CD14-positive monocyte (primary cell): Measurements from ENCODE around the gene CNTNAP1. TPM values are rescaled to one million over a fixed set of nuclear protein-coding genes. Genes with fewer than 3 reads are reported as not detected.

ENCODE experiments used
- DNase-seq, 3 donors: peaks; one replicate each; pipeline ENCODE4 v3.0.0-alpha.2; 2011 to 2022
- H2AFZ ChIP-seq: 2 replicates; pipeline ENCODE4 v1.6.0; 2012; ENCODE audit warnings: mild to moderate bottlenecking, low read depth, low read length, inconsistent platforms; ENCODE audit not compliant: insufficient read depth, poor library complexity, severe bottlenecking
- H3K27ac ChIP-seq, 2 donors: 1 replicate in 1 of 2; 2 replicates in 1 of 2; pipeline ENCODE4 v1.5.1; 2012 to 2013; ENCODE audit warnings: low read length in 2 of 2, control low read depth in 1 of 2, inconsistent platforms in 1 of 2, low read depth in 1 of 2, mild to moderate bottlenecking in 1 of 2
- H3K27me3 ChIP-seq, 2 donors: one replicate each; pipeline versions ENCODE4 v1.6.0 to v1.6.1; 2011 to 2013; ENCODE audit warnings: low read length in 2 of 2; ENCODE audit not compliant: control insufficient read depth in 2 of 2, insufficient read depth in 2 of 2
- H3K36me3 ChIP-seq, 2 donors: replicated peaks in 1 of 2; 1 replicate in 1 of 2; 2 replicates in 1 of 2; pipeline versions ENCODE4 v1.5.1 to v1.6.1; 2012 to 2013; ENCODE audit warnings: low read length in 2 of 2, control low read depth in 1 of 2, inconsistent platforms in 1 of 2, mild to moderate bottlenecking in 1 of 2; ENCODE audit not compliant: insufficient read depth in 2 of 2, control insufficient read depth in 1 of 2
- H3K4me1 ChIP-seq, 2 donors: 1 replicate in 1 of 2; 2 replicates in 1 of 2; pipeline versions ENCODE4 v1.5.1 to v1.6.1; 2012 to 2013; ENCODE audit warnings: low read length in 2 of 2, control low read depth in 1 of 2, inconsistent platforms in 1 of 2, mild to moderate bottlenecking in 1 of 2, moderate library complexity in 1 of 2; ENCODE audit not compliant: insufficient read depth in 2 of 2, control insufficient read depth in 1 of 2
- H3K4me2 ChIP-seq: replicated peaks from 2 replicates; pipeline ENCODE3; 2012; ENCODE audit warnings: low read length, moderate library complexity, mild to moderate bottlenecking; ENCODE audit not compliant: poor library complexity, severe bottlenecking; ENCODE audit errors: extremely low read depth
- H3K4me3 ChIP-seq, 3 experiments: fragments of 200-600 bp in 1 of 3; sonication (generic) in 1 of 3; replicated peaks in 1 of 3; 1 replicate in 2 of 3; 2 replicates in 1 of 3; pipeline ENCODE4 v1.5.1; 2011 to 2013; ENCODE audit warnings: low read length in 3 of 3, mild to moderate bottlenecking in 3 of 3, control low read depth in 2 of 3, low read depth in 2 of 3, inconsistent platforms in 1 of 3, moderate library complexity in 1 of 3
- H3K79me2 ChIP-seq: 2 replicates; pipeline ENCODE4 v1.6.0; 2012; ENCODE audit warnings: mild to moderate bottlenecking, control low read depth, inconsistent platforms, low read length, moderate library complexity; ENCODE audit not compliant: insufficient read depth
- H3K9ac ChIP-seq: 2 replicates; pipeline ENCODE4 v1.6.0; 2017; ENCODE audit warnings: low read length, mild to moderate bottlenecking; ENCODE audit not compliant: insufficient read depth, poor library complexity, severe bottlenecking
- H3K9me3 ChIP-seq, 2 donors: replicated peaks in 1 of 2; 1 replicate in 1 of 2; 2 replicates in 1 of 2; pipeline versions ENCODE4 v1.5.1 to v1.6.1; 2012 to 2013; ENCODE audit warnings: low read length in 2 of 2, control low read depth in 1 of 2; ENCODE audit not compliant: control insufficient read depth in 1 of 2, insufficient read depth in 1 of 2
- H4K20me1 ChIP-seq: 2 replicates; pipeline ENCODE4 v1.6.0; 2012; ENCODE audit warnings: mild to moderate bottlenecking, low read length, control low read depth, moderate library complexity; ENCODE audit not compliant: insufficient read depth
- H3K27ac Mint-ChIP-seq, 7 donors: one replicate each; pipeline ENCODE4 v1.8.0; 2020; ENCODE audit warnings: mild to moderate bottlenecking in 7 of 7, mixed read lengths in 7 of 7, moderate library complexity in 6 of 7, inconsistent platforms in 2 of 7
- H3K27me3 Mint-ChIP-seq, 3 donors: one replicate each; pipeline ENCODE4 v1.8.0; 2021 to 2022; ENCODE audit warnings: low read depth in 3 of 3, mild to moderate bottlenecking in 3 of 3, mixed read lengths in 3 of 3, moderate library complexity in 3 of 3, inconsistent platforms in 1 of 3
- H3K36me3 Mint-ChIP-seq, 2 donors: one replicate each; pipeline ENCODE4 v1.8.0; 2020; ENCODE audit warnings: mixed read lengths in 2 of 2, inconsistent platforms in 1 of 2, mild to moderate bottlenecking in 1 of 2
- H3K4me1 Mint-ChIP-seq: one replicate; pipeline ENCODE4 v1.8.0; 2020; ENCODE audit warnings: mild to moderate bottlenecking, mixed read lengths
- H3K4me3 Mint-ChIP-seq, 2 donors: one replicate each; pipeline ENCODE4 v1.8.0; 2020; ENCODE audit warnings: mild to moderate bottlenecking in 2 of 2, mixed read lengths in 2 of 2, moderate library complexity in 1 of 2
- H3K9me3 Mint-ChIP-seq, 7 donors: one replicate each; pipeline ENCODE4 v1.8.0; 2020 to 2022; ENCODE audit warnings: mixed read lengths in 7 of 7, mild to moderate bottlenecking in 6 of 7, moderate library complexity in 6 of 7, inconsistent platforms in 2 of 7
- WGBS: methylation state at CpG from one replicate; pipeline ENCODE4 v1.1.5; 2013; ENCODE audit warnings: missing lambda C conversion rate; ENCODE audit not compliant: insufficient coverage; 5-methylcytosine and 5-hydroxymethylcytosine counted together
- intact Hi-C, 2 donors: fragments of 100-400 bp; cut with micrococcal nuclease; formaldehyde crosslinking; loops; one replicate each; pipeline versions ENCODE4 v1.15.0 to v1.15.1; 2023
- polyA plus RNA-seq, 3 donors: library from polyadenylated mRNA; depleted of rRNA in 1 of 3; unstranded in 2 of 3; stranded (reverse) in 1 of 3; fragments of 300-500 nt in 2 of 3; fragments of >200 nt in 1 of 3; fragmentation: Illumina TruSeq in 2 of 3; gene quantifications; 1 replicate in 2 of 3; 2 replicates in 1 of 3; pipeline ENCODE4 v1.2.3, GENCODE V29; 2012 to 2021
- TF ChIP-seq, protein P1 (sequence below): fragments of 200-600 bp; IDR thresholded peaks from one replicate; pipeline ENCODE4 v1.8.0; 2022; ENCODE audit warnings: antibody characterized with exemption, mild to moderate bottlenecking

CNTNAP1 gene
- polyA plus RNA-seq, 3 donors: 0.23 to 0.24 TPM; not detected in 1

DNA sequence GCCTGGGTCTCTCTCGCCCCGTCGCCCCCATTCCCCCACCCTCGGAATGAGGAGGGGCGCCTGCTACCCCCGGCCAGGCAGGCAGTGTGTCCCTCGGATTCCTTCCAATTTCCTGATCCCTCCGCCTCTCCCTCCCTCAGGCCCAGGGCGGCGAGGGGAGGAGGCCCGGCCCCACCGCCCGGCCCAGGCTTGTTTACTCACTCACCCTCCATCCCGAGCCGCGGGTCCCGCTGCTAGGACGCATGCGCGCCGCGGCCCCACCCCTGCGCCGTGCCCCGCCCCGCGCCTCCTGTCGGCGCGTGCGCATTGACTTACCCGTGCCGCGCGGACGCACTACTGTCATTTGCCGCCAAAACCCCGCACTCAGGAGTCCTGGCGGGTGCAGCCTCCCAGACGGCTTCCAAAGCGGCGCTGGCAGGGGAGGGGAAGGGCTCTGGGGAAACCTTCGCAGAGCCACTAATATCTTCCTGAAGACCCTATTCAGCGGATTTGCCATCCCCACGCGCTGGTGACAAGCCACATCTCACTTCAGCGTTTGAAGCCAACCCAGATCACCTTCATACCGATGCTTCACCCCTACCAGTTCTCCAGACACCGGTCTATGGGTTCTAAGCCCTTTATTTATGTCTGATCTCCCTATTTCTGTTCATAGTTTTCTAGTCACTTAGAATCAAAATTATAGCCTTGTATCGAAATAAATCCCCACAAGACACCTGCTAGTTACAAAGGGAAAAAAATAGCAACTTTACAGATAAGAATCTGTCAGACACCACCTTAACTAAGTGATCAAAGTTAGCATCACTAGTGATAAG, 62.7 kb downstream of the CNTNAP1 start, which contains the start of gene EZH1:
Gene EZH1, minus strand, starts transcription at position 235 of the 812 bp plus-strand sequence. CDS start 16,099 bp downstream, outside the sequence.
- H3K27me3 ChIP-seq: peaks cover 0 to 5% of the 10 kb centered on the region in 2 donors
- Mint-ChIP-seq H3K4me1 (peaks cover 15% of the 10 kb centered on the region), H3K4me3 (peak within 1 kb of the TSS; percentile 94 to 97), H3K9me3 (peaks cover 0 to 3% (median 0%) of the 10 kb centered on the region in 7 donors), H3K27me3 (peaks cover 8 to 19% (median 15%) of the 10 kb centered on the region in 3 donors), H3K27ac (peak within 1 kb of the TSS in 6 of 7 donors; percentile 74 to 98 (median 90)), H3K36me3 (peaks cover 0 to 5% of the 10 kb centered on the region in 2 donors)
- WGBS: 5% methylated on average over 45 of the region's 50 CpGs
- peak within 1 kb of the TSS; percentile 79 to 83 (median 79) for H3K4me3 ChIP-seq
- TF ChIP-seq, protein P1, sequence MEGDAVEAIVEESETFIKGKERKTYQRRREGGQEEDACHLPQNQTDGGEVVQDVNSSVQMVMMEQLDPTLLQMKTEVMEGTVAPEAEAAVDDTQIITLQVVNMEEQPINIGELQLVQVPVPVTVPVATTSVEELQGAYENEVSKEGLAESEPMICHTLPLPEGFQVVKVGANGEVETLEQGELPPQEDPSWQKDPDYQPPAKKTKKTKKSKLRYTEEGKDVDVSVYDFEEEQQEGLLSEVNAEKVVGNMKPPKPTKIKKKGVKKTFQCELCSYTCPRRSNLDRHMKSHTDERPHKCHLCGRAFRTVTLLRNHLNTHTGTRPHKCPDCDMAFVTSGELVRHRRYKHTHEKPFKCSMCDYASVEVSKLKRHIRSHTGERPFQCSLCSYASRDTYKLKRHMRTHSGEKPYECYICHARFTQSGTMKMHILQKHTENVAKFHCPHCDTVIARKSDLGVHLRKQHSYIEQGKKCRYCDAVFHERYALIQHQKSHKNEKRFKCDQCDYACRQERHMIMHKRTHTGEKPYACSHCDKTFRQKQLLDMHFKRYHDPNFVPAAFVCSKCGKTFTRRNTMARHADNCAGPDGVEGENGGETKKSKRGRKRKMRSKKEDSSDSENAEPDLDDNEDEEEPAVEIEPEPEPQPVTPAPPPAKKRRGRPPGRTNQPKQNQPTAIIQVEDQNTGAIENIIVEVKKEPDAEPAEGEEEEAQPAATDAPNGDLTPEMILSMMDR: no peak
- H3K36me3 ChIP-seq: peaks cover 0 to 4% of the 10 kb centered on the region in 2 donors
- peak within 1 kb of the TSS in 1 of 2 donors; percentile 81 for H3K27ac ChIP-seq
- intact Hi-C loops: no loop called here
- peaks cover 35% of the 10 kb centered on the region for H3K79me2 ChIP-seq
- peak within 1 kb of the TSS; percentile 76 for H2AFZ ChIP-seq
- H3K4me1 ChIP-seq: peaks cover 16 to 19% of the 10 kb centered on the region in 2 donors
- peaks cover 40% of the 10 kb centered on the region for H4K20me1 ChIP-seq
- DNase-seq: peak; percentile 83 to 92 (median 88)
- H3K9ac ChIP-seq: peak within 1 kb of the TSS; percentile 85
- H3K9me3 ChIP-seq: no peaks in the 10 kb centered on the region
- H3K4me2 ChIP-seq: peak within 1 kb of the TSS; percentile 79

DNA sequence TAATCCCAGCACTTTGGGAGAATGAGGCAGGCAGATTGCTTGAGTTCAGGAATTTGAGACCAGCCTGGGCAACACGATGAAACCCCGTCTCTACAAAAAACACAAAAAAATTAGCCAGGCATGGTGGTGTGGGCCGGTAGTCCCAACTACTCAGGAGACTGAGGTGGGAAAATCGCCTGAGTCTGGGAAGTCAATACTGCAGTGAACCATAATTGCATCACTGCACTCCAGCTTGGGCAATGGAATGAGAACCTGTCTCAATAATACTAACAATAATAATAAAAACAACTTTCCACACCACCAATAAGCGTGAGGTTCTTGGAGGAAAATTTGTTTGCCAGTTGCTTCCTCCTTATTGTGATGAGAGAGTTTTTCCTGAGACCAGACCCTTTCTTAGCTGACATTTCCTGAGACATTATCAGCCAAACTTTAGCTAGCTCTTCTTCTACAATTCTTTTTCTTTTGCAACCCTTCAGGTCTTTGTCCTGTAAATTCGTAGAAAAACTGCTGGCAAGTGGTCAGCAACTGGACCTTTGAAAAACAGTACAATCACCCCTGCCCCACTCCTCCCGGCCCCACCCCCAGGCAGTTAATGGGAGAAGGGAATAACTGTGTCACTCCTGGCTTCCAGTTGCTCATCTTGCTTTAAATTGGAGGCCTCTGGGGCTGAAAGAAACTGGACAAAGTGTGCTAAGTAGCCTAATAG, 66.0 kb downstream of the CNTNAP1 start:
- intact Hi-C loops: no loop called here
- Histone ChIP-seq H3K79me2 (peaks cover 14% of the 10 kb centered on the region), H3K9me3 (no peaks in the 10 kb centered on the region), H3K36me3 (no peaks in the 10 kb centered on the region), H3K4me1 (peaks cover 32 to 35% of the 10 kb centered on the region in 2 donors), H3K4me2 (no peak overlapping the region), H3K9ac (no peak overlapping the region), H4K20me1 (peaks cover 8% of the 10 kb centered on the region), H3K27ac (no peak overlapping the region), H3K4me3 (no peak overlapping the region), H2AFZ (no peak overlapping the region), H3K27me3 (peaks cover 0 to 5% of the 10 kb centered on the region in 2 donors)
- Mint-ChIP-seq H3K27ac (no peak overlapping the region), H3K9me3 (peaks cover 0 to 3% (median 0%) of the 10 kb centered on the region in 7 donors), H3K4me1 (peaks cover 23% of the 10 kb centered on the region), H3K27me3 (peaks cover 10 to 19% (median 19%) of the 10 kb centered on the region in 3 donors), H3K36me3 (no peaks in the 10 kb centered on the region), H3K4me3 (peak overlapping the region in 1 of 2 donors; percentile 54)
- WGBS: no CpG with 5 or more reads among the region's 7 CpGs
- DNase-seq: no peak
- TF ChIP-seq, protein P1: no peak
